OCI-LY7 (cell line): Measurements from ENCODE around the gene RIPOR1. TPM values are rescaled to one million over a fixed set of nuclear protein-coding genes. Genes with fewer than 3 reads are reported as not detected.
A peak's percentile ranks its signal among the peaks of the same experiment; 100 is the strongest.

ENCODE experiments used
- BruUV-seq: library from RNA; stranded (reverse); fragments of 400-500 nt; replicated peaks from 2 replicates; lab custom pipeline; 2021; lab: Mats Ljungman, UMichigan
- CTCF ChIA-PET: fragments of 300-600 bp; sonication (Branson Sonifier 250); formaldehyde crosslinking; loops from one replicate; lab custom pipeline; 2022; ENCODE audit warnings: antibody characterized with exemption; ENCODE audit not compliant: unreplicated experiment; lab: Charles Lee
- POLR2A ChIA-PET: fragments of 300-600 bp; sonication (Branson Sonifier 250); formaldehyde crosslinking; loops from one replicate; lab custom pipeline; 2022; ENCODE audit warnings: antibody characterized with exemption; lab: Charles Lee
- DNase-seq: peaks from one replicate; pipeline ENCODE4 v3.0.0-alpha.2; 2015; ENCODE audit warnings: low spot score
- H2AFZ ChIP-seq: fragments of 200-600 bp; sonication (generic), shearing (Covaris generic); 2 replicates; pipeline ENCODE4 v1.6.1; 2014; ENCODE audit warnings: mild to moderate bottlenecking, antibody characterized with exemption, low read length, moderate library complexity
- H3K27ac ChIP-seq: fragments of 200-600 bp; sonication (generic); 2 replicates; pipeline ENCODE4 v1.5.1; 2014; ENCODE audit warnings: mixed run types, low read depth, mild to moderate bottlenecking, moderate library complexity, low read length, inconsistent platforms; ENCODE audit not compliant: poor library complexity, severe bottlenecking
- H3K36me3 ChIP-seq: fragments of 200-600 bp; sonication (generic); 2 replicates; pipeline ENCODE4 v1.6.1; 2014; ENCODE audit warnings: mild to moderate bottlenecking, antibody characterized with exemption, low read length, moderate library complexity, mixed read lengths; ENCODE audit not compliant: insufficient read depth
- H3K4me1 ChIP-seq: fragments of 200-600 bp; sonication (generic); 2 replicates; pipeline ENCODE4 v1.5.1; 2014; ENCODE audit warnings: mild to moderate bottlenecking, low read length; ENCODE audit not compliant: insufficient read depth, poor library complexity, severe bottlenecking
- H3K4me2 ChIP-seq: fragments of 200-600 bp; sonication (generic); 2 replicates; pipeline ENCODE4 v1.6.1; 2014; ENCODE audit warnings: mild to moderate bottlenecking, low read length
- H3K4me3 ChIP-seq: fragments of 200-600 bp; sonication (generic); 2 replicates; pipeline ENCODE4 v1.5.1; 2014; ENCODE audit warnings: mild to moderate bottlenecking, low read depth, low read length; ENCODE audit not compliant: poor library complexity, severe bottlenecking
- H3K79me2 ChIP-seq: fragments of 200-600 bp; sonication (generic); 2 replicates; pipeline ENCODE4 v1.6.1; 2016; ENCODE audit warnings: low read depth, mild to moderate bottlenecking, low read length, moderate library complexity, mixed read lengths; ENCODE audit not compliant: insufficient read depth
- H3K9me2 ChIP-seq: fragments of 200-600 bp; sonication (generic); 2 replicates; pipeline ENCODE4 v1.6.1; 2016; ENCODE audit warnings: mild to moderate bottlenecking, low read length, mixed read lengths; ENCODE audit not compliant: insufficient read depth
- H3K9me3 ChIP-seq: fragments of 200-600 bp; sonication (generic); 2 replicates; pipeline ENCODE4 v1.6.1; 2014; ENCODE audit warnings: mild to moderate bottlenecking, mixed run types, low read length, mixed read lengths
- H4K20me1 ChIP-seq: fragments of 200-600 bp; sonication (generic); 2 replicates; pipeline ENCODE4 v1.6.1; 2014; ENCODE audit warnings: mild to moderate bottlenecking, antibody characterized with exemption, low read length, moderate library complexity, mixed read lengths; ENCODE audit not compliant: insufficient read depth
- CTCF ChIP-seq: fragments of 200-600 bp; sonication (generic); conservative IDR thresholded peaks from 2 replicates; pipeline ENCODE4 v1.5.1; 2014; ENCODE audit warnings: mild to moderate bottlenecking, antibody characterized with exemption, low read length, moderate library complexity, mixed read lengths
- EZH2phosphoT487 ChIP-seq: fragments of 200-600 bp; sonication (generic); IDR thresholded peaks from 2 replicates; pipeline ENCODE4 v1.6.1; 2018; ENCODE audit warnings: low read depth, borderline replicate concordance, mild to moderate bottlenecking, mixed run types, antibody characterized with exemption, low read length, moderate library complexity, mixed read lengths
- intact Hi-C: fragments of 100-400 bp; cut with micrococcal nuclease; formaldehyde crosslinking; loops from one replicate; pipeline ENCODE4 v1.10.0; 2022; ENCODE audit not compliant: unreplicated experiment
- total RNA-seq, 2 experiments: library from RNA; depleted of rRNA in 1 of 2; stranded (reverse); fragments of >200 nt in 1 of 2; shearing (Covaris generic) in 1 of 2; gene quantifications; 2 replicates each; pipeline ENCODE4 v1.2.3, GENCODE V29; 2014 to 2022

RIPOR1 gene
- total RNA-seq, 2 experiments from 2014 or later: 9.7 to 40.2 TPM

GRCh38 chr16:67562918-67563707, 34.5 kb downstream of the RIPOR1 start:
- Histone ChIP-seq H3K36me3 (peaks cover 50% of the 10 kb centered on the region; the same call in 1 of the 2 replicates), H3K4me1 (peaks cover 65% of the 10 kb centered on the region), H3K79me2 (peaks cover 85% of the 10 kb centered on the region), H3K9me2 (no peaks in the 10 kb centered on the region), H3K9me3 (no peaks in the 10 kb centered on the region), H3K4me2 (peak overlapping the region; percentile 92), H4K20me1 (no peaks in the 10 kb centered on the region), H3K27ac (peak overlapping the region; percentile 95), H2AFZ (no peak overlapping the region; the same call in 1 of the 2 replicates), H3K4me3 (peak overlapping the region; percentile 84)
- BruUV-seq: no TSS peak
- ChIA-PET POLR2A (interaction anchor here (0.7 to 8.0 kb wide), 7 partner anchors 8 to 97 kb away, joined by 3 to 251 read pairs (median 4); partner anchors contain the start of gene ACD), CTCF (interaction anchor here (0.6 to 4.6 kb wide), 8 partner anchors 9 to 104 kb away, joined by 3 to 42 read pairs (median 6); partner anchors contain the start of gene CARMIL2)
- TF ChIP-seq EZH2phosphoT487: no peak
- TF ChIP-seq CTCF: peak; percentile 54; the same call in 1 of the 2 replicates
- intact Hi-C loops: loop anchor here (1.0 to 10.0 kb wide), 5 partner anchors 16 to 522 kb away; partner anchors contain the start of genes ACD, NFATC3 and PARD6A
- DNase-seq: peak; percentile 87

- peaks cover 64% of the 10 kb centered on the region for H3K4me1 ChIP-seq
- ChIA-PET CTCF (interaction anchor here (0.6 to 4.6 kb wide), 6 partner anchors 16 to 104 kb away, joined by 3 to 42 read pairs (median 5); partner anchors contain the start of gene CARMIL2), POLR2A (interaction anchor here (0.8 to 8.0 kb wide), 6 partner anchors 8 to 95 kb away, joined by 3 to 251 read pairs (median 5); partner anchors contain the start of gene CARMIL2)
- DNase-seq: peak; percentile 68
- no peaks in the 10 kb centered on the region for H3K9me2 ChIP-seq
- peak overlapping the region; percentile 84 for H3K4me3 ChIP-seq
- H3K9me3 ChIP-seq: no peaks in the 10 kb centered on the region
- intact Hi-C loops: loop anchor here (10.0 kb wide), 1 partner anchor 521 kb away; the partner anchor contains the start of gene NFATC3
- TF ChIP-seq CTCF (no peak), EZH2phosphoT487 (no peak)
- no TSS peak for BruUV-seq
- H3K4me2 ChIP-seq: peak overlapping the region; percentile 92
- no peak overlapping the region; the same call in 1 of the 2 replicates for H2AFZ ChIP-seq
- H3K36me3 ChIP-seq: peaks cover 47% of the 10 kb centered on the region; the same call in 1 of the 2 replicates
- no peaks in the 10 kb centered on the region for H4K20me1 ChIP-seq
- peak overlapping the region; percentile 95 for H3K27ac ChIP-seq
- peaks cover 85% of the 10 kb centered on the region for H3K79me2 ChIP-seq
Measured at GRCh38 chr16:67563708-67564468, 35.3 kb downstream of the RIPOR1 start.
